ENCODE data around the gene DHRSX.

The DHRSX gene

DNA sequence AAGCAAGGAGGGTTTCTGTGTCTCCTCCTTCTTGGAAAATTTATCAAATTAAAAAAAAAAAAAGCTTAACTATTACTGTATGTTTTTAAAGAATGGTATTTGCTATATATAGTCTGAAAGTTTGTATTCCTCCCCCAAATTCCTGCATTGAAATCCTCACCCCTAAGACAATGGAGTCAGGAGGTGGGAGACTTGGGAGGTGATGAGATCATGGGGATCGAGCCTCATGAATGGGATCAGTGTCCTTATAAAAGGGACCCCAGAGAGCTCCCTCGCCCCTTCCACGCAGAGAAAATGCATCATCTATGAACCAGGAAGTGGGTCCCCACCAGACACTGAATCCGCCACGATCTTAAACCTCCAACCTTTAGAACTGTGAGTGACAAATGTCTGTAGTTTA, 50.1 kb downstream of the DHRSX start:
- peaks cover 9% of the 10 kb centered on the region for H3K79me1 ChIP-seq (ENCODE audit: low read depth, low read length)
- H2BK15ac ChIP-seq (ENCODE audit: low read length) = no peak overlapping the region
- H2BK120ac ChIP-seq (ENCODE audit: low read depth, low read length) = no peak overlapping the region
- H4K8ac ChIP-seq (ENCODE audit: low read depth, low read length) = no peak overlapping the region
- peak overlapping the region; percentile 1 for H3K27ac ChIP-seq (replicated peaks; ENCODE audit: low read length)
- H3K4me2 ChIP-seq (ENCODE audit: insufficient read depth, low read length, poor library complexity, severe bottlenecking) = no peak overlapping the region
- no peak overlapping the region for H3K23ac ChIP-seq (ENCODE audit: low read depth, low read length, poor library complexity)
- no peak overlapping the region for H3K4ac ChIP-seq (ENCODE audit: low read length)
- H3K9ac ChIP-seq (ENCODE audit: low read depth, low read length, poor library complexity) = no peak overlapping the region
- H2AK5ac ChIP-seq (ENCODE audit: low read depth, low read length) = no peak overlapping the region
- no peak for DNase-seq (ENCODE audit: low spot score)
- H3K14ac ChIP-seq (ENCODE audit: low read length) = no peak overlapping the region
- H2BK12ac ChIP-seq (ENCODE audit: low read length) = no peak overlapping the region
- H3K4me3 ChIP-seq (ENCODE audit: low read length in 2 of 2) = no peak overlapping the region
- H4K91ac ChIP-seq (ENCODE audit: low read depth, low read length, poor library complexity) = no peak overlapping the region
- peaks cover 0 to 5% of the 10 kb centered on the region in 2 donors for H3K36me3 ChIP-seq (replicated peaks in 1 of 2; ENCODE audit: control insufficient read depth in 2 of 2, insufficient read depth in 2 of 2, low read length in 2 of 2)
- H3K4me1 ChIP-seq (ENCODE audit: control insufficient read depth in 2 of 2, insufficient read depth in 1 of 2, low read depth in 1 of 2, low read length in 2 of 2) = peaks cover 3 to 11% of the 10 kb centered on the region in 2 donors
- no CpG with 5 or more reads among the region's 5 CpGs for WGBS, 2 donors (ENCODE audit: extremely low coverage in 2 of 2, insufficient read length in 2 of 2, insufficient replicate concordance in 1 of 2)
- H2AFZ ChIP-seq (ENCODE audit: low read length) = no peak overlapping the region
- no peak overlapping the region for H2BK5ac ChIP-seq (ENCODE audit: low read length)
- H3K9me3 ChIP-seq (replicated peaks in 1 of 2; ENCODE audit: control insufficient read depth in 2 of 2, insufficient read depth in 1 of 2, low read depth in 1 of 2, low read length in 2 of 2) = peaks cover 12 to 25% of the 10 kb centered on the region in 2 donors
- no peaks in the 10 kb centered on the region for H3K27me3 ChIP-seq (ENCODE audit: control insufficient read depth in 3 of 3, insufficient read depth in 3 of 3, low read depth in 1 of 3, low read length in 3 of 3)
- H3K18ac ChIP-seq (ENCODE audit: low read length) = no peak overlapping the region

DNA sequence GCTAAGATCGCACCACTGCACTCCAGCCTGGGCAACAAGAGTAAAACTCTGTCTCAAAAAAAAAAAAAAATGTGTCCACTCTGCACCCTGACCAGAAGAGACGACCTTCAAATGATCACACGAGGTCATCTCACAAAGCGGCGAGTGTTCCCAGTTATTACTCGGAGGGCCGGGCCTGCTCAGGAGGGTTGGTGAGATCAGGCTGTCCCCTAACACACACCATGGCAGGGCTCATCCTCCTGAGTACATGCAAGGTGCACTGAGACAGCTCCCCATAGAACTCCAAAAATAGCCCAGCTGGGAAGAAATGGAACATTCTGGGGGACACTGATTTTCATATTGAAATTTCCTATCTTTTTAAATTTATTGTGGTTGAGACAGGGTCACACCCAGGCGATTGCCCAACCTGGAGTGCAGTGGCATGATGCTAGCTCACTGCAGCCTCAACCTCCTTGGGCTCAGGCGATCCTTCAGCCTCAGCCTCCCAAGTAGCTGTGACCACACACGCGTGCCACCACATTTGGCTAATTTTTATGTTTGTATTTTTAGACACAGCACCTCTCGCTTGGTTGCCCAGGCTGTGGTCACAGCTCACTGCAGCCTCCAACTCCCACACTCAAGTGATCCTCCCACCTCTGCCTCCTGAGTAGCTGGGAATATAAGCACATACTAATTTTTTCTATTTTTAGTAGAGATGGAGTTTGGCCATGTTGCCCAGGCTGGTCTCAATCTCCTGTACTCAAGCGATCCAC, 51.5 kb downstream of the DHRSX start:
- Histone ChIP-seq H3K23ac (ENCODE audit: low read depth, low read length, poor library complexity) (no peak overlapping the region), H3K27ac (replicated peaks; ENCODE audit: low read length) (no peak overlapping the region), H3K14ac (ENCODE audit: low read length) (no peak overlapping the region), H2BK15ac (ENCODE audit: low read length) (no peak overlapping the region), H3K9me3 (replicated peaks in 1 of 2; ENCODE audit: control insufficient read depth in 2 of 2, insufficient read depth in 1 of 2, low read depth in 1 of 2, low read length in 2 of 2) (peaks cover 15 to 25% of the 10 kb centered on the region in 2 donors), H3K18ac (ENCODE audit: low read length) (no peak overlapping the region), H3K4me2 (ENCODE audit: insufficient read depth, low read length, poor library complexity, severe bottlenecking) (no peak overlapping the region), H2AFZ (ENCODE audit: low read length) (no peak overlapping the region), H2BK120ac (ENCODE audit: low read depth, low read length) (no peak overlapping the region), H3K36me3 (replicated peaks in 1 of 2; ENCODE audit: control insufficient read depth in 2 of 2, insufficient read depth in 2 of 2, low read length in 2 of 2) (peaks cover 0 to 5% of the 10 kb centered on the region in 2 donors), H3K27me3 (ENCODE audit: control insufficient read depth in 3 of 3, insufficient read depth in 3 of 3, low read depth in 1 of 3, low read length in 3 of 3) (no peaks in the 10 kb centered on the region), H4K91ac (ENCODE audit: low read depth, low read length, poor library complexity) (no peak overlapping the region), H2BK5ac (ENCODE audit: low read length) (no peak overlapping the region), H3K9ac (ENCODE audit: low read depth, low read length, poor library complexity) (no peak overlapping the region), H4K8ac (ENCODE audit: low read depth, low read length) (no peak overlapping the region), H2AK5ac (ENCODE audit: low read depth, low read length) (no peak overlapping the region), H3K4me1 (ENCODE audit: control insufficient read depth in 2 of 2, insufficient read depth in 1 of 2, low read depth in 1 of 2, low read length in 2 of 2) (peaks cover 3 to 11% of the 10 kb centered on the region in 2 donors), H3K4ac (ENCODE audit: low read length) (no peak overlapping the region), H3K4me3 (ENCODE audit: low read length in 2 of 2) (no peak overlapping the region), H2BK12ac (ENCODE audit: low read length) (no peak overlapping the region), H3K79me1 (ENCODE audit: low read depth, low read length) (peaks cover 9% of the 10 kb centered on the region)
- no CpG with 5 or more reads among the region's 13 CpGs for WGBS, 2 donors (ENCODE audit: extremely low coverage in 2 of 2, insufficient read length in 2 of 2, insufficient replicate concordance in 1 of 2)
- no peak for DNase-seq (ENCODE audit: low spot score)

DNA sequence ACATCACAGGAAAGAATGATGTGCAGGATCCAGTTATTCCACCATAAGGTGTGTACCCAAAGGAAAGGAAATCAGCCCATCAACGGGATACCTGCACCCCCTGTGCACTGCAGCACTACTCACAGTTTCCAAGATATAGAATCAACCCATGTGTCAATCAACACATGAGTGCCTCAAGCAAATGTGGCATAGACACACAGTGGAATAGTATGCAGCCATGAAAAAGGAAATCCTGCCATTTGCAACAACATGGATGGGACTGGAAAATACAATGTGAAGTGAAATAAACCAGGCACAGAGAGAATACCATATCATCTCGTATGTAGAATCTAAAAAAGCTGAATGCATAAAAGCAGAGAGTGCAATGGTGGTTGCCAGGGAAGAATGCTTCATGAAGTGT, 53.3 kb downstream of the DHRSX start:
- H2BK15ac ChIP-seq (ENCODE audit: low read length) = no peak overlapping the region
- no peak overlapping the region for H2BK12ac ChIP-seq (ENCODE audit: low read length)
- no peak overlapping the region for H3K27ac ChIP-seq (replicated peaks; ENCODE audit: low read length)
- H3K9ac ChIP-seq (ENCODE audit: low read depth, low read length, poor library complexity) = no peak overlapping the region
- H3K79me1 ChIP-seq (ENCODE audit: low read depth, low read length) = peaks cover 8% of the 10 kb centered on the region
- H3K4me2 ChIP-seq (ENCODE audit: insufficient read depth, low read length, poor library complexity, severe bottlenecking) = no peak overlapping the region
- no peak overlapping the region for H4K91ac ChIP-seq (ENCODE audit: low read depth, low read length, poor library complexity)
- no peak overlapping the region for H4K8ac ChIP-seq (ENCODE audit: low read depth, low read length)
- H3K9me3 ChIP-seq (replicated peaks in 1 of 2; ENCODE audit: control insufficient read depth in 2 of 2, insufficient read depth in 1 of 2, low read depth in 1 of 2, low read length in 2 of 2) = peaks cover 15 to 21% of the 10 kb centered on the region in 2 donors
- no peak overlapping the region for H2AFZ ChIP-seq (ENCODE audit: low read length)
- H3K4me1 ChIP-seq (ENCODE audit: control insufficient read depth in 2 of 2, insufficient read depth in 1 of 2, low read depth in 1 of 2, low read length in 2 of 2) = peaks cover 3 to 11% of the 10 kb centered on the region in 2 donors
- H3K4me3 ChIP-seq (ENCODE audit: low read length in 2 of 2) = no peak overlapping the region
- H2AK5ac ChIP-seq (ENCODE audit: low read depth, low read length) = no peak overlapping the region
- H3K14ac ChIP-seq (ENCODE audit: low read length) = no peak overlapping the region
- no peak overlapping the region for H3K23ac ChIP-seq (ENCODE audit: low read depth, low read length, poor library complexity)
- DNase-seq (ENCODE audit: low spot score) = no peak
- H3K36me3 ChIP-seq (replicated peaks in 1 of 2; ENCODE audit: control insufficient read depth in 2 of 2, insufficient read depth in 2 of 2, low read length in 2 of 2) = peaks cover 0 to 5% of the 10 kb centered on the region in 2 donors
- H3K4ac ChIP-seq (ENCODE audit: low read length) = no peak overlapping the region
- H3K18ac ChIP-seq (ENCODE audit: low read length) = no peak overlapping the region
- no peak overlapping the region for H2BK120ac ChIP-seq (ENCODE audit: low read depth, low read length)
- H3K27me3 ChIP-seq (ENCODE audit: control insufficient read depth in 3 of 3, insufficient read depth in 3 of 3, low read depth in 1 of 3, low read length in 3 of 3) = no peaks in the 10 kb centered on the region
- no CpG with 5 or more reads among the region's 2 CpGs for WGBS, 2 donors (ENCODE audit: extremely low coverage in 2 of 2, insufficient read length in 2 of 2, insufficient replicate concordance in 1 of 2)
- no peak overlapping the region for H2BK5ac ChIP-seq (ENCODE audit: low read length)

DNA sequence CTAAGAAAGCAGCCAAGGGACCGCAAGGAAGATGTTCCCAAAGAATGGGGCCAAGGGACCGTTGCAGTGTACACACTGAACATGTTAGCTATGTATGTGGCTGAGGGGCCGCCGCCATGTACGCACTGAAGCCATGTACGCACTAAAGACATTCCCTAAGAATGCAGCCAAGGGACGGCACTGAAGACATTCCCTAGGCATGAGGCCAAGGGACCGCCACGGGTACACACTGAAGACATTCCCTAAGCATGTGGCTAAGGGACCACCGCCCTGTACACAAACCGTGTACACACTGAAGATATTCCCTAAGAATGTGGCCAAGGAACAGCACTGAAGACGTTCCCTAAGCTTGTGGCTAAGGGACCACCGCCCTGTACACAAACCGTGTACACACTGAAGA, 54.0 kb downstream of the DHRSX start:
- H3K4me2 ChIP-seq (ENCODE audit: insufficient read depth, low read length, poor library complexity, severe bottlenecking) = no peak overlapping the region
- no peak overlapping the region for H3K4ac ChIP-seq (ENCODE audit: low read length)
- H3K27me3 ChIP-seq (ENCODE audit: control insufficient read depth in 3 of 3, insufficient read depth in 3 of 3, low read depth in 1 of 3, low read length in 3 of 3) = no peaks in the 10 kb centered on the region
- peak overlapping the region; percentile 22 for H2AK5ac ChIP-seq (ENCODE audit: low read depth, low read length)
- no peak overlapping the region for H3K23ac ChIP-seq (ENCODE audit: low read depth, low read length, poor library complexity)
- H3K14ac ChIP-seq (ENCODE audit: low read length) = no peak overlapping the region
- H3K36me3 ChIP-seq (replicated peaks in 1 of 2; ENCODE audit: control insufficient read depth in 2 of 2, insufficient read depth in 2 of 2, low read length in 2 of 2) = peaks cover 0 to 5% of the 10 kb centered on the region in 2 donors
- H3K9me3 ChIP-seq (replicated peaks in 1 of 2; ENCODE audit: control insufficient read depth in 2 of 2, insufficient read depth in 1 of 2, low read depth in 1 of 2, low read length in 2 of 2) = peaks cover 15 to 21% of the 10 kb centered on the region in 2 donors
- no CpG with 5 or more reads among the region's 14 CpGs for WGBS, 2 donors (ENCODE audit: extremely low coverage in 2 of 2, insufficient read length in 2 of 2, insufficient replicate concordance in 1 of 2)
- peaks cover 6% of the 10 kb centered on the region for H3K79me1 ChIP-seq (ENCODE audit: low read depth, low read length)
- H2AFZ ChIP-seq (ENCODE audit: low read length) = no peak overlapping the region
- H4K91ac ChIP-seq (ENCODE audit: low read depth, low read length, poor library complexity) = no peak overlapping the region
- no peak overlapping the region for H3K4me3 ChIP-seq (ENCODE audit: low read length in 2 of 2)
- H3K27ac ChIP-seq (replicated peaks; ENCODE audit: low read length) = no peak overlapping the region
- H3K9ac ChIP-seq (ENCODE audit: low read depth, low read length, poor library complexity) = no peak overlapping the region
- H4K8ac ChIP-seq (ENCODE audit: low read depth, low read length) = no peak overlapping the region
- H3K18ac ChIP-seq (ENCODE audit: low read length) = no peak overlapping the region
- no peak for DNase-seq (ENCODE audit: low spot score)
- H2BK120ac ChIP-seq (ENCODE audit: low read depth, low read length) = no peak overlapping the region
- H3K4me1 ChIP-seq (ENCODE audit: control insufficient read depth in 2 of 2, insufficient read depth in 1 of 2, low read depth in 1 of 2, low read length in 2 of 2) = peaks cover under 1 to 11% of the 10 kb centered on the region in 2 donors
- H2BK15ac ChIP-seq (ENCODE audit: low read length) = no peak overlapping the region
- H2BK5ac ChIP-seq (ENCODE audit: low read length) = no peak overlapping the region
- no peak overlapping the region for H2BK12ac ChIP-seq (ENCODE audit: low read length)
